B cell (primary cell): ENCODE measurements around the gene NIPSNAP2.

ENCODE experiments used
- EZH2 ChIP-seq: IDR thresholded peaks from 2 replicates; pipeline ENCODE4 v1.6.1; 2012; ENCODE audit warnings: borderline replicate concordance, low read depth, mild to moderate bottlenecking, moderate library complexity, low read length; ENCODE audit not compliant: insufficient read depth, poor library complexity, severe bottlenecking
- TF ChIP-seq, protein P1 (sequence below): fragments of 200-600 bp; IDR thresholded peaks from one replicate; pipeline ENCODE4 v1.8.0; 2022; ENCODE audit warnings: antibody characterized with exemption, mild to moderate bottlenecking

DNA sequence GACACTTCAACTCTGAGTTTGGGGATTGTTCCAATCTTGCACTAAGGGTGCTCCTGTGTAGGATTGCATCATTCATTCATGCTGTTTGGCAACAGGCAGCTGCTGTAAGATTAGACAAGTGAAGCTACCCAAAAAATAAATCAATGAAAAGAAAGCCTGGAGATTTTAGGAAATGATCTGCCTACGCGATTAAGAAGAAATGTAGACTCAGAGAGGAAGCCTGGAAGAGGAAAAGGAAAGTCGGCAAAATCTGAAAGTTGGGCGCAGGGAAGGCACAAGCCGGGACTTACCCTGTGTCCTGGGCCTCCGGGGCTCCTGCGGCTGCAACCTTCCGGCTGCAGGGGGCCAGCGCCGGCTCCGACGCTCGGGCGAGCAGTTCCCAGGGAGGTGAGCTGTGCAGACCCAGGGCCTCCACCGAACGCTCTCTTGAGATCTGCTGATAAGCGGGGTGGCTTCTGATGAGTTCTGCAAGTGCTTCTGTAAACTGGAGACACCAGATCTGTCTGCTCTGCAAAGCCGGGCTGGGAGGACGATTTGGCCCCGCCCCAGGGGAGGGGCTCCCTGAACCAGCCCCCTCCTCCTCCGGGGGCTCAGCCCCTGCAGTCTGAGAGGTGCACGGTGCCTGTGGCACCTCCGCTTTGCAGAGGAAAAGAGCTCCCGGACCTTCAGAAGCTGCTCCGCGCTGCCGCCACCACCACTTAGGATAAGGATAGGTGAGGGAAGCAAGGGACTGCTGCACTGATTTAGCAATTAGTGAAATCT lies 69.5 kb downstream of the NIPSNAP2 start:
- no peak for TF ChIP-seq EZH2
- TF ChIP-seq, protein P1, sequence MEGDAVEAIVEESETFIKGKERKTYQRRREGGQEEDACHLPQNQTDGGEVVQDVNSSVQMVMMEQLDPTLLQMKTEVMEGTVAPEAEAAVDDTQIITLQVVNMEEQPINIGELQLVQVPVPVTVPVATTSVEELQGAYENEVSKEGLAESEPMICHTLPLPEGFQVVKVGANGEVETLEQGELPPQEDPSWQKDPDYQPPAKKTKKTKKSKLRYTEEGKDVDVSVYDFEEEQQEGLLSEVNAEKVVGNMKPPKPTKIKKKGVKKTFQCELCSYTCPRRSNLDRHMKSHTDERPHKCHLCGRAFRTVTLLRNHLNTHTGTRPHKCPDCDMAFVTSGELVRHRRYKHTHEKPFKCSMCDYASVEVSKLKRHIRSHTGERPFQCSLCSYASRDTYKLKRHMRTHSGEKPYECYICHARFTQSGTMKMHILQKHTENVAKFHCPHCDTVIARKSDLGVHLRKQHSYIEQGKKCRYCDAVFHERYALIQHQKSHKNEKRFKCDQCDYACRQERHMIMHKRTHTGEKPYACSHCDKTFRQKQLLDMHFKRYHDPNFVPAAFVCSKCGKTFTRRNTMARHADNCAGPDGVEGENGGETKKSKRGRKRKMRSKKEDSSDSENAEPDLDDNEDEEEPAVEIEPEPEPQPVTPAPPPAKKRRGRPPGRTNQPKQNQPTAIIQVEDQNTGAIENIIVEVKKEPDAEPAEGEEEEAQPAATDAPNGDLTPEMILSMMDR = peak; percentile 29
